Activated B cell treated with CpG ODN at 0.5 μM for 24 hours (primary cell): ENCODE measurements around the gene MRPL51. TPM values are rescaled to one million over a fixed set of nuclear protein-coding genes. Genes with fewer than 3 reads are reported as not detected.
A peak's percentile ranks its signal among the peaks of the same experiment; 100 is the strongest.

Experiments used
- ATAC-seq: fragments of 200-7000 bp; cut with Tn5 transposase; one replicate; pipeline ENCODE4 v1.10.0; 2021; ENCODE audit warnings: low read depth, mild to moderate bottlenecking, moderate library complexity
- CTCF ChIA-PET: fragments of 350-600 bp; sonication (Branson Sonifier 250); formaldehyde crosslinking; loops from one replicate; lab custom pipeline; 2021; ENCODE audit warnings: antibody characterized with exemption; lab: Charles Lee
- POLR2A ChIA-PET: fragments of 350-600 bp; sonication (Branson Sonifier 250); formaldehyde crosslinking; loops from one replicate; lab custom pipeline; 2021; ENCODE audit warnings: antibody characterized with exemption; lab: Charles Lee
- DNase-seq: peaks from one replicate; pipeline ENCODE4 v3.0.0; 2022
- H3K27ac Mint-ChIP-seq: one replicate; pipeline ENCODE4 v1.8.0; 2020; ENCODE audit warnings: mixed read lengths
- H3K27me3 Mint-ChIP-seq: one replicate; pipeline ENCODE4 v1.8.0; 2021; ENCODE audit warnings: mixed read lengths
- H3K36me3 Mint-ChIP-seq: one replicate; pipeline ENCODE4 v1.8.0; 2021; ENCODE audit warnings: low read depth, mixed read lengths
- H3K4me1 Mint-ChIP-seq: one replicate; pipeline ENCODE4 v1.8.0; 2021; ENCODE audit warnings: mixed read lengths
- H3K4me3 Mint-ChIP-seq: one replicate; pipeline ENCODE4 v1.8.0; 2020; ENCODE audit warnings: mild to moderate bottlenecking, mixed read lengths
- H3K9me3 Mint-ChIP-seq: one replicate; pipeline ENCODE4 v1.8.0; 2020; ENCODE audit warnings: mixed read lengths
- intact Hi-C: fragments of 100-400 bp; cut with micrococcal nuclease; formaldehyde crosslinking; loops from one replicate; pipeline ENCODE4 v1.15.1; 2024
- total RNA-seq: library from RNA; stranded (reverse); gene quantifications from 2 replicates; pipeline ENCODE4 v1.2.3, GENCODE V29; 2022
- TF ChIP-seq, protein P1 (sequence below): fragments of 200-600 bp; IDR thresholded peaks from one replicate; pipeline ENCODE4 v1.8.0; 2022; ENCODE audit warnings: antibody characterized with exemption, mild to moderate bottlenecking

Gene MRPL51
- total RNA-seq, 1 donor from 2014 or later, result 130 TPM

DNA sequence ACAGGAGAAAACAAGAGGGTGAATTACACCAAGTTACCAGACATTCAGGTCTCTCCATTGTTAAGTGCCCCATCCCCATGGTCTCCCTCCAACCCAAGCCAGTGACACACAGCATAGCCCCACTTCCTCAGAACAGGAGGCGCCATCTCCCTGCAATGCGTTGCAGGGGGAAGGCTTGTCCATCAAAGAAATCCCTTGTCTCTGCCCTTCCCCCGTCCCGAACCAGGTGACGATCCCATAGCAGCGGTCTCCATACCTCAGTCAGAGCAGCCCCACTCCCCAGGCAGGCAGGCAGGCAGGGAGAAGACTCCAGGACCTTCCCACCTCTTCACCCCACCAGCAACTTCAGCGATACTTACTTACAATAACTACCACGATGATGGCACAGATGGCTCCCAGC is 28.5 kb downstream of the MRPL51 start:
- ATAC-seq, result no peak
- TF ChIP-seq, protein P1, sequence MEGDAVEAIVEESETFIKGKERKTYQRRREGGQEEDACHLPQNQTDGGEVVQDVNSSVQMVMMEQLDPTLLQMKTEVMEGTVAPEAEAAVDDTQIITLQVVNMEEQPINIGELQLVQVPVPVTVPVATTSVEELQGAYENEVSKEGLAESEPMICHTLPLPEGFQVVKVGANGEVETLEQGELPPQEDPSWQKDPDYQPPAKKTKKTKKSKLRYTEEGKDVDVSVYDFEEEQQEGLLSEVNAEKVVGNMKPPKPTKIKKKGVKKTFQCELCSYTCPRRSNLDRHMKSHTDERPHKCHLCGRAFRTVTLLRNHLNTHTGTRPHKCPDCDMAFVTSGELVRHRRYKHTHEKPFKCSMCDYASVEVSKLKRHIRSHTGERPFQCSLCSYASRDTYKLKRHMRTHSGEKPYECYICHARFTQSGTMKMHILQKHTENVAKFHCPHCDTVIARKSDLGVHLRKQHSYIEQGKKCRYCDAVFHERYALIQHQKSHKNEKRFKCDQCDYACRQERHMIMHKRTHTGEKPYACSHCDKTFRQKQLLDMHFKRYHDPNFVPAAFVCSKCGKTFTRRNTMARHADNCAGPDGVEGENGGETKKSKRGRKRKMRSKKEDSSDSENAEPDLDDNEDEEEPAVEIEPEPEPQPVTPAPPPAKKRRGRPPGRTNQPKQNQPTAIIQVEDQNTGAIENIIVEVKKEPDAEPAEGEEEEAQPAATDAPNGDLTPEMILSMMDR, result no peak
- Mint-ChIP-seq H3K4me1 (peaks cover 94% of the 10 kb centered on the region), H3K9me3 (no peaks in the 10 kb centered on the region), H3K27me3 (no peaks in the 10 kb centered on the region), H3K36me3 (peaks cover 74% of the 10 kb centered on the region), H3K4me3 (no peak overlapping the region), H3K27ac (peak overlapping the region; percentile 99)
- intact Hi-C loops, result no loop called here
- no peak for DNase-seq
- POLR2A ChIA-PET, result interaction anchor here (1.0 to 7.6 kb wide), 8 partner anchors 13 to 68 kb away, joined by 5 to 200 read pairs (median 14); partner anchors contain the start of genes CD27, MRPL51 and TAPBPL
- CTCF ChIA-PET, result interaction anchor here (0.9 to 7.1 kb wide), 14 partner anchors 13 to 476 kb away, joined by 3 to 276 read pairs (median 8); partner anchors contain the start of genes CD27, MRPL51 and TAPBPL

DNA sequence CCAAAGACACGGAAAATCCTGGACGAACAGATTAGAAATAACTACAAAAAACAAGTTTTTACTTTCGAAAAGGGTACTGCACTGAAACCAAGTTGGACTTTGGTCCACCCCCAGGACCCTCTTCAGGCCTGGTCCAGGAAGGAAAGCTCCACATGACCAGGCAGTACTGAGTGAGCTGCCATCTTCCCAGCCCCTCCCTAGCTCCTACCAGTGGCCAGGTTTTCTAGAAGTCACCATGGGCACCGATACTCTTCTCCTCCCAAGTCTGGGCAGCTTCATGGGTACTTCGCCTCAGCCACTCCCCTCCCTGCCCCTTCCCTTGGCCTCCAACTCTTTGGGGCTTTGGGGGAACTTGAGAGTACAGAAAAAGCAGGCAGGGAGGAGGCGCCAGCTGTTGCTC is 29.2 kb downstream of the MRPL51 start:
- TF ChIP-seq, protein P1, result no peak
- Mint-ChIP-seq H3K27ac (peak overlapping the region; percentile 99), H3K27me3 (no peaks in the 10 kb centered on the region), H3K4me3 (no peak overlapping the region), H3K9me3 (no peaks in the 10 kb centered on the region), H3K4me1 (peaks cover 93% of the 10 kb centered on the region), H3K36me3 (peaks cover 80% of the 10 kb centered on the region)
- ATAC-seq, result no peak
- POLR2A ChIA-PET, result interaction anchor here (0.8 to 7.6 kb wide), 6 partner anchors 13 to 76 kb away, joined by 3 to 200 read pairs (median 76); partner anchors contain the start of genes CD27, GAPDH, MRPL51 and TAPBPL
- intact Hi-C loops, result no loop called here
- CTCF ChIA-PET, result interaction anchor here (0.9 to 7.1 kb wide), 4 partner anchors 13 to 75 kb away, joined by 3 to 276 read pairs (median 23); no protein-coding TSS in a partner anchor
- DNase-seq, result no peak

DNA sequence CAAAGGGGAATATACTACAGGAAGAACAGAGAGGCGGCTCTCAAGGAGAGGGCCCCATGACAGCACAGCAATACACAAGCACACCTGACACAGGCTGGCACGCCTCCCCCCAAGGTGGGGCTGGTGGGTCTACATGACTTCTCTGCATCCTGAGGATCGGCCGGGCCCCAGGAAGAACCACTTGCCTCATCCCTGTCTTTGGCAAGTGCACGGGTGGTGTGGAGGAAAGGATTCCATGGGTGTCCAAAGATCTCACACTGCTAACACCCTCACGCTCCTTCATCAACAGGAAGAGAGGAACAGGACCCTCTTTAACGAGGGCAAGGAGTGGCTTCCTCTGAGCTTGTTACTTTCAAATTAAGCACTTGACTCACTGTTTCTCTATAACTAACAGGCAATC is 29.8 kb downstream of the MRPL51 start:
- intact Hi-C loops, result no loop called here
- peak overlapping the region; percentile 99 for H3K27ac Mint-ChIP-seq
- TF ChIP-seq, protein P1, result no peak
- no peaks in the 10 kb centered on the region for H3K27me3 Mint-ChIP-seq
- H3K4me3 Mint-ChIP-seq, result no peak overlapping the region
- POLR2A ChIA-PET, result interaction anchor here (0.6 to 7.6 kb wide), 8 partner anchors 12 to 76 kb away, joined by 3 to 200 read pairs (median 22); partner anchors contain the start of genes CD27, GAPDH, MRPL51 and TAPBPL
- peaks cover 93% of the 10 kb centered on the region for H3K4me1 Mint-ChIP-seq
- H3K36me3 Mint-ChIP-seq, result peaks cover 85% of the 10 kb centered on the region
- CTCF ChIA-PET, result interaction anchor here (0.9 to 7.1 kb wide), 4 partner anchors 12 to 75 kb away, joined by 3 to 276 read pairs (median 23); no protein-coding TSS in a partner anchor
- no peak for ATAC-seq
- no peaks in the 10 kb centered on the region for H3K9me3 Mint-ChIP-seq
- no peak for DNase-seq

DNA sequence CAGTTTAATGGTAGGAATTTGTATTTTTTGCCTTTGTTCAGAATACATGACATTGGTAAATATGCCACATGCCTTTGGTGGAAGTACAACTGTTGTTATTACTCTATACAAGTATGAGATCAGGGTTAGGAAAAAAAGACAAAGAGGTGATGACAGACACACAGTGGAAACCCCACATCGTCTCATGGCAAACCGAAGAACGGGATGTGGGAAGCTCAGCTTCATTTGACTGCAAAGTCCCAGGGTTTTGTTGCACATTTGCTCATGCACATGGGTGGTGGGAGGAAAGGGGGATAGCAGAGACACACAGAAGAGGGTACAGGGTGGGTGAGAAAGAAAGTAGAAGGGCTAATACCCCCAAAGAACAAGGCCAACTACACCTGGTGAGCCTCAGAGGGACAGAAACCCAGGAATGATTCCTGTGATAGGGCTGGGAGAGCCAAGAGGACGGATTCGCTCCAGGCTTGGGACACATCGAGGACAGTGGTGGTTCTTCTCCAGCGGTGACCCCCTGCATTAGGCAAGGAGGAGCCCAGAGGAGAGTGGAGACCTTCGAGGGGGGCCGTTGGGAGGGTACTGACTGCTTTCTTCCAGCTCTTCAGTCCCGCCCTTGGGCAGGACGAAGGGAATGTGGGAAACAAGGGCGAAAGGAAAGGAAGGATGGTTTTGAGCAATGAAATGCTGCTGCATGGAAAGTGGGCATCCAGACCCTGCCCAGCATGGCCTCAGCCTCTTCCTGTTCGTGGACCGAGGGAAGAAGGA is 30.6 kb downstream of the MRPL51 start:
- CTCF ChIA-PET, result interaction anchor here (1.8 to 7.1 kb wide), 4 partner anchors 8 to 76 kb away, joined by 11 to 276 read pairs (median 12); partner anchors contain the start of genes TAPBPL and VAMP1
- POLR2A ChIA-PET, result interaction anchor here (0.6 to 7.6 kb wide), 19 partner anchors 8 to 481 kb away, joined by 3 to 200 read pairs (median 6); partner anchors contain the start of genes C12orf57, CD27, GAPDH and MRPL51
- peaks cover 90% of the 10 kb centered on the region for H3K4me1 Mint-ChIP-seq
- ATAC-seq, result no peak
- TF ChIP-seq, protein P1, result no peak
- no peak for DNase-seq
- no peaks in the 10 kb centered on the region for H3K9me3 Mint-ChIP-seq
- peak overlapping the region; percentile 70 for H3K4me3 Mint-ChIP-seq
- peak overlapping the region; percentile 99 for H3K27ac Mint-ChIP-seq
- H3K36me3 Mint-ChIP-seq, result peaks cover 90% of the 10 kb centered on the region
- H3K27me3 Mint-ChIP-seq, result no peaks in the 10 kb centered on the region
- intact Hi-C loops, result loop anchor here (1.0 kb wide), 3 partner anchors 8 to 36 kb away; partner anchors contain the start of gene VAMP1
